ENCODE results near the gene LRP8. TPM values are rescaled to one million over a fixed set of nuclear protein-coding genes. Genes with fewer than 3 reads are reported as not detected.

The LRP8 gene
- total and polyA plus RNA-seq, 2 donors from 2014 or later: 1.4 to 6.9 TPM

- TF ChIP-seq, protein P1, sequence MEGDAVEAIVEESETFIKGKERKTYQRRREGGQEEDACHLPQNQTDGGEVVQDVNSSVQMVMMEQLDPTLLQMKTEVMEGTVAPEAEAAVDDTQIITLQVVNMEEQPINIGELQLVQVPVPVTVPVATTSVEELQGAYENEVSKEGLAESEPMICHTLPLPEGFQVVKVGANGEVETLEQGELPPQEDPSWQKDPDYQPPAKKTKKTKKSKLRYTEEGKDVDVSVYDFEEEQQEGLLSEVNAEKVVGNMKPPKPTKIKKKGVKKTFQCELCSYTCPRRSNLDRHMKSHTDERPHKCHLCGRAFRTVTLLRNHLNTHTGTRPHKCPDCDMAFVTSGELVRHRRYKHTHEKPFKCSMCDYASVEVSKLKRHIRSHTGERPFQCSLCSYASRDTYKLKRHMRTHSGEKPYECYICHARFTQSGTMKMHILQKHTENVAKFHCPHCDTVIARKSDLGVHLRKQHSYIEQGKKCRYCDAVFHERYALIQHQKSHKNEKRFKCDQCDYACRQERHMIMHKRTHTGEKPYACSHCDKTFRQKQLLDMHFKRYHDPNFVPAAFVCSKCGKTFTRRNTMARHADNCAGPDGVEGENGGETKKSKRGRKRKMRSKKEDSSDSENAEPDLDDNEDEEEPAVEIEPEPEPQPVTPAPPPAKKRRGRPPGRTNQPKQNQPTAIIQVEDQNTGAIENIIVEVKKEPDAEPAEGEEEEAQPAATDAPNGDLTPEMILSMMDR (IDR thresholded peaks at IDR 0.05; ENCODE audit: borderline replicate concordance, extremely low read depth, insufficient read depth): no peak
- H3K4me1 ChIP-seq (ENCODE audit: control insufficient read depth in 2 of 3, insufficient read depth in 2 of 3, low read depth in 1 of 3, low read length in 3 of 3): peaks cover 0 to 8% (median 5%) of the 10 kb centered on the region in 3 donors
- peaks cover 4 to 50% (median 39%) of the 10 kb centered on the region in 3 donors for H3K36me3 ChIP-seq (ENCODE audit: control insufficient read depth in 2 of 3, insufficient read depth in 3 of 3, low read length in 3 of 3)
- no peak overlapping the region for H3K9ac ChIP-seq (ENCODE audit: low read length in 3 of 3)
- no peak for FAIRE-seq
- no peak overlapping the region for H3K4me3 ChIP-seq (ENCODE audit: low read length in 3 of 3)
- intact Hi-C loops (cut with DNase I): no loop called here
- no peaks in the 10 kb centered on the region for H3K9me3 ChIP-seq (ENCODE audit: control insufficient read depth in 2 of 3, insufficient read depth in 1 of 3, low read length in 3 of 3)
- H3K27me3 ChIP-seq (ENCODE audit: control insufficient read depth, insufficient read depth, low read length): no peaks in the 10 kb centered on the region
- DNase-seq: peak in 2 of 5 donors; percentile 36 to 54
- no peak overlapping the region for H3K27ac ChIP-seq (ENCODE audit: low read depth in 2 of 2, low read length in 2 of 2)
These were observed 113.4 kb downstream of the LRP8 start for GRCh38 chr1:53214376-53214940.

GRCh38 chr1:53210954-53211353 is 116.9 kb downstream of the LRP8 start:
- H3K9ac ChIP-seq (ENCODE audit: low read length in 3 of 3): no peak overlapping the region
- no peaks in the 10 kb centered on the region for H3K27me3 ChIP-seq (ENCODE audit: control insufficient read depth, insufficient read depth, low read length)
- TF ChIP-seq, protein P1 (IDR thresholded peaks at IDR 0.05; ENCODE audit: borderline replicate concordance, extremely low read depth, insufficient read depth): no peak
- DNase-seq (no peak), FAIRE-seq (no peak)
- peaks cover 0 to 3% (median 0%) of the 10 kb centered on the region in 3 donors for H3K4me1 ChIP-seq (ENCODE audit: control insufficient read depth in 2 of 3, insufficient read depth in 2 of 3, low read depth in 1 of 3, low read length in 3 of 3)
- intact Hi-C loops (cut with DNase I): no loop called here
- peaks cover 0 to 2% (median 0%) of the 10 kb centered on the region in 3 donors for H3K9me3 ChIP-seq (ENCODE audit: control insufficient read depth in 2 of 3, insufficient read depth in 1 of 3, low read length in 3 of 3)
- H3K27ac ChIP-seq (ENCODE audit: low read depth in 2 of 2, low read length in 2 of 2): no peak overlapping the region
- H3K4me3 ChIP-seq (ENCODE audit: low read length in 3 of 3): no peak overlapping the region
- H3K36me3 ChIP-seq (ENCODE audit: control insufficient read depth in 2 of 3, insufficient read depth in 3 of 3, low read length in 3 of 3): peaks cover 7 to 57% (median 42%) of the 10 kb centered on the region in 3 donors

DNA sequence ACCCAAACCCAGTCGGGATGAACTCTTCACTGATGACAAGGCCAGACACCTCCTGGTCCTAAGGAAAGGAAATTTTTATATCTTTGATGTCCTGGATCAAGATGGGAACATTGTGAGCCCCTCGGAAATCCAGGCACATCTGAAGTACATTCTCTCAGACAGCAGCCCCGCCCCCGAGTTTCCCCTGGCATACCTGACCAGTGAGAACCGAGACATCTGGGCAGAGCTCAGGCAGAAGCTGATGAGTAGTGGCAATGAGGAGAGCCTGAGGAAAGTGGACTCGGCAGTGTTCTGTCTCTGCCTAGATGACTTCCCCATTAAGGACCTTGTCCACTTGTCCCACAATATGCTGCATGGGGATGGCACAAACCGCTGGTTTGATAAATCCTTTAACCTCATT is 117.5 kb downstream of the LRP8 start:
- H3K4me3 ChIP-seq (ENCODE audit: low read length in 3 of 3): no peak overlapping the region
- DNase-seq: no peak
- peaks cover 0 to 2% (median 0%) of the 10 kb centered on the region in 3 donors for H3K9me3 ChIP-seq (ENCODE audit: control insufficient read depth in 2 of 3, insufficient read depth in 1 of 3, low read length in 3 of 3)
- H3K27me3 ChIP-seq (ENCODE audit: control insufficient read depth, insufficient read depth, low read length): no peaks in the 10 kb centered on the region
- H3K27ac ChIP-seq (ENCODE audit: low read depth in 2 of 2, low read length in 2 of 2): no peak overlapping the region
- intact Hi-C loops (cut with DNase I): no loop called here
- H3K9ac ChIP-seq (ENCODE audit: low read length in 3 of 3): no peak overlapping the region
- H3K4me1 ChIP-seq (ENCODE audit: control insufficient read depth in 2 of 3, insufficient read depth in 2 of 3, low read depth in 1 of 3, low read length in 3 of 3): peaks cover 0 to 3% (median 0%) of the 10 kb centered on the region in 3 donors
- H3K36me3 ChIP-seq (ENCODE audit: control insufficient read depth in 2 of 3, insufficient read depth in 3 of 3, low read length in 3 of 3): peaks cover 7 to 57% (median 44%) of the 10 kb centered on the region in 3 donors
- TF ChIP-seq, protein P1 (IDR thresholded peaks at IDR 0.05; ENCODE audit: borderline replicate concordance, extremely low read depth, insufficient read depth): no peak
- no peak for FAIRE-seq

Measured in kidney (tissue), 14 donors.